KOPT-K1 (cell line): ENCODE results near the gene LY6G5C.
A peak's percentile ranks its signal among the peaks of the same experiment; 100 is the strongest.

Experiments
- H3K27ac ChIP-seq: fragments of 200-600 bp; sonication (generic); 2 replicates; pipeline ENCODE4 v1.5.1; 2016; ENCODE audit warnings: antibody characterized with exemption, mild to moderate bottlenecking, low read depth, low read length; ENCODE audit not compliant: poor library complexity, severe bottlenecking
- H3K36me3 ChIP-seq: fragments of 200-600 bp; sonication (generic); 2 replicates; pipeline ENCODE4 v1.5.1; 2017; ENCODE audit warnings: antibody characterized with exemption, mild to moderate bottlenecking, low read length, moderate library complexity; ENCODE audit not compliant: insufficient read depth
- H3K9me3 ChIP-seq: fragments of 200-600 bp; sonication (generic); 2 replicates; pipeline ENCODE4 v1.5.1; 2017; ENCODE audit warnings: antibody characterized with exemption, low read length, mild to moderate bottlenecking; ENCODE audit not compliant: insufficient read depth, poor library complexity, severe bottlenecking

LY6G5C gene

DNA sequence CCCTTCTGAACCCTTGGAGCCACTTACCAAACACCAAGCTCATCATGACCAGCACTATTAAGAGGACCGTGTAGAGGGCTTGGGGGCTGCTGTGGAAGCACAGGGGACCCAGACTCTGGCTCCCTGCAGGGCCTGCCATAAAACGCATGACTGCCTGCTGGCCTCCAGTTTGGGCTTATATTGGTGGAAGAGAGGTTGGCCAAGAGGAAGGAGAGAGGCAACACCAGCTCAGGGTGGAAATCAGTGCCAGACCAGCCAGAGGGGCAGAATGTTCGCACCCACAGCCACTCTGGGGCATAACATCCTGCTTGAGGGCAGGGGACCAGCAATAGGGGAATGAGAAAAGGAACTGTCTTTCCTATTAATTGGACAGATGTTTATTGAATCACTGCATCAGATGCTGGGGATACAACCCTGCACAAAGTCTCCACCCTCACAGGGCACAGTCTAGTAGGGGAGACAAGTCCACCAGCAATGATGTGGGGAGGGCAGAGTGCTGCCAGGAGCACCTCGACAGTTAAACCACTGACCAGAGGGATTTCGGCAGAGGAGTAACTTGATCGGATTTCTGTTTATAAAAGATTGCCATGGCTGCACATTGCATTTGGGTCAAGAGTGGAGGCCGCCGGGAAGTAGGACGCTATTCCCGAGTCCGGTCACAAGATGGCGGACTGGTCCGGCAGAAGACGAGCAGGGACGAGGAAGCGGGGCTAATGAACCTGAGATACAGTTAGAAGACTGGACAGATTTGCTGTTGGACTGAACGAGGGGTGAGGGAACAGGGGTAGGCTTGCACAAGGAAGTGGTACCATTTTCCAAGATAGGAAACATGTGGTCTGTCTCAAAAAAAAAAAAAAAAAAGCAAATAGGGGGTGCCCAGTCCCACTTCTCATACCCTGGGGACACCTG lies at the start of gene LY6G5C:
Gene LY6G5C, minus strand, starts transcription at position 842 of the 909 bp plus-strand sequence. Its CDS starts 694 bp downstream, at position 148.
- Histone ChIP-seq H3K27ac (no peak within 1 kb of the TSS), H3K36me3 (peaks cover 23% of the 10 kb centered on the region; the same call in 1 of the 2 replicates), H3K9me3 (no peaks in the 10 kb centered on the region)

DNA sequence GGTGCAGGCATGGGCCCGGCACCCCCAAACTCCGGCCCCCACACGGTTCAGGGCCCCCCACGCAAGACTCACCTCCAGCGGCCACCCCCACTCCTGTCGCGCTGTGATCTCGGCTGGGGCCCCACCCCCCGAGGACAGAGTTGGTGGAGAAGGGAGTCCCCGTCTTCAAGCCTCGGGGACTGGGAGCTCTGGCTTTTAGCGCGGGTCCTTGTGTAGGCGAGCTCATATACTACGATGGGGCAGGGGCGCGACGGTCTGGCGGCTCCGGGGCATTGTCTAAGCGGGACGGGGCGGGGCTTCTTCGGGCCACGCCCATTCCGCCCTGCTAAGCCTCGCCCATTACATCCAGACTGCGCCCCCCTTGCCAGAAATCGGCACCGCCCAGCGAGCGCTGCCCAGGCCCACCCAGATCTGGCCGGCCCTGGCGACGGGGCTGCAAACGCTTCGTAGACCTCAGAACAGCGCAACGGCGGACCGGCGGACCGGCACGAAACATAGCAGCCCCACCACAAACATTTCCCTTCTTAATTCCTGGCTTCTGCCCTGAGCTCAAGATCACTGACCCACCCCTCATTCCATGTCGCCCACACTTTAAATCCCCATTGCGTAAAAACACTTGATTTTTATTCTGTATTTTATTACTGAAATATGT lies 49.2 kb upstream of the LY6G5C start:
- peaks cover 57% of the 10 kb centered on the region for H3K36me3 ChIP-seq
- no peaks in the 10 kb centered on the region for H3K9me3 ChIP-seq
- H3K27ac ChIP-seq: peak overlapping the region; percentile 64

- Histone ChIP-seq H3K36me3 (peaks cover 57% of the 10 kb centered on the region), H3K9me3 (no peaks in the 10 kb centered on the region), H3K27ac (peak overlapping the region; percentile 64)
Measured at GRCh38 chr6:31729515-31729978, 48.7 kb upstream of the LY6G5C start.

GRCh38 chr6:31728767-31729514 lies 48.1 kb upstream of the LY6G5C start, which contains the start of gene DDAH2:
Gene DDAH2 (minus strand): TSS chr6:31729299. CDS start chr6:31729161, 138 bp downstream.
- Histone ChIP-seq H3K27ac (peak within 1 kb of the TSS; percentile 64), H3K36me3 (peaks cover 51% of the 10 kb centered on the region), H3K9me3 (no peaks in the 10 kb centered on the region)

GRCh38 chr6:31727717-31728671 lies 47.1 kb upstream of the LY6G5C start:
- H3K27ac ChIP-seq: peak overlapping the region; percentile 59
- no peaks in the 10 kb centered on the region for H3K9me3 ChIP-seq
- peaks cover 42% of the 10 kb centered on the region for H3K36me3 ChIP-seq

GRCh38 chr6:31727034-31727716 lies 46.3 kb upstream of the LY6G5C start:
- peaks cover 34% of the 10 kb centered on the region for H3K36me3 ChIP-seq
- H3K9me3 ChIP-seq: no peaks in the 10 kb centered on the region
- H3K27ac ChIP-seq: peak overlapping the region; percentile 59

DNA sequence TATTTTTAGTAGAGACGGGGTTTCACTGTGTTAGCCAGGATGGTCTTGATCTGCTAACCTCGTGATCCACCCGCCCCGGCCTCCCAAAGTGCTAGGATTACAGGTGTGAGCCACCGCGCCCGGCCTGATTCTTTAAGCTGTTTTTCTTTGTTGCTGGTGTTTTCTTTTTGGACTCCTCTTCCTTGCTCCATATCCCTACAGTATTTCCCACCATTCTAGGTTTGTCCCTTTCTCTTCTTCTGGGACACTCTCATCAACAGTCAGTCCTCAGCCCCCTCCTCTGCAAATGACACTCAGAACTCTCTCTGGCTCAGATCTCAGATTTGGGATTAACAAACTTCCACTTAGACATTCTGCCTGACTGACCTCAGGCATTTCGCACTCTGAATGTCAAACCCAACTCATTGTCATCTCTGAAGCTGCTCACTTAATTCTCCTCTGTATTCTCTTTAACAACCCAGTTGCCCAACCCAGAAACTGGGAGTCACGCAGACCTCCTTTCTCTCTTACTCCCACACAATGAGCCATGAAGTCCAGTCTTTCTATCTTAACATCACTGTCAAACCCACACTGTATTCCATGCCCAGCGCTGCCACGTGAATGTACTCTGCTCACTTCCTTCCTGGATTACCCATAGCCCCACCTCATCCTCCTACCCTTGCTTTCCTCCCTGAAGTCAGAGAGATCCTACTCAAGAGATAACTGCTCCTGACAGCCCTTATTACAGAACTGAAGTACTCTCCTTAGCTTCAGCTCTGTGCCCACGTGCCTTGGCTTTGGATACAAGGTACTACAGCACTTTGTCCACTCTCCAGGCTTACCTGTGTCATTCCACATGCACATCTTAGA lies 44.9 kb upstream of the LY6G5C start:
- Histone ChIP-seq H3K27ac (peak overlapping the region; percentile 19), H3K9me3 (no peaks in the 10 kb centered on the region), H3K36me3 (peaks cover 19% of the 10 kb centered on the region)

GRCh38 chr6:31723980-31724691 lies 43.3 kb upstream of the LY6G5C start:
- Histone ChIP-seq H3K9me3 (no peaks in the 10 kb centered on the region), H3K36me3 (peaks cover 13% of the 10 kb centered on the region), H3K27ac (peak overlapping the region; percentile 74)

DNA sequence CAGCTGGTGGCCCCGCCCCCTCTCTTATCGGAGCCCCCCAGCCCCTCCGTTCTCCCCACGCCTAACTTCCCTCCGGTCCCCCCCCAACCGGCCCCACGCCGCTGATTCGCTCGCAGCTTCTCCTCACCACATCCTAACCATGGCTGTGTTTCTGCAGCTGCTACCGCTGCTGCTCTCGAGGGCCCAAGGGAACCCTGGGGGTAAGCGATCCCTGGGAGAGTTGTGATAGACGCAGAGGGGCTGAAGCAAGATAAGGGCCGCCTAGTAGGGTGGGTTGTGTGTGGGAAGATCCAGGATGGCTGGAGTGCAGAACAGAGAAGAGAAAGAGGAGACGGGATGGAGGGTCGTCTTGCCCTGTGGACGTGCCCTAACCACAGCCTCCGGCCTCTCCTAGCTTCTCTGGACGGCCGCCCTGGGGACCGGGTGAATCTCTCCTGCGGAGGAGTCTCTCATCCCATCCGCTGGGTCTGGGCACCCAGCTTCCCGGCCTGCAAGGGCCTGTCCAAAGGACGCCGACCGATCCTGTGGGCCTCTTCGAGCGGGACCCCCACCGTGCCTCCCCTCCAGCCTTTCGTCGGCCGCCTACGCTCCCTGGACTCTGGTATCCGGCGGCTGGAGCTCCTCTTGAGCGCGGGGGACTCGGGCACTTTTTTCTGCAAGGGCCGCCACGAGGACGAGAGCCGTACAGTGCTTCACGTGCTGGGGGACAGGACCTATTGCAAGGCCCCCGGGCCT lies 42.5 kb upstream of the LY6G5C start, which contains the start of gene MPIG6B:
Gene MPIG6B, plus strand, starts transcription at position 129 of the 735 bp plus-strand sequence. Its CDS starts 11 bp downstream, at position 140.
- Histone ChIP-seq H3K9me3 (no peaks in the 10 kb centered on the region), H3K27ac (peak within 1 kb of the TSS; percentile 74), H3K36me3 (peaks cover 13% of the 10 kb centered on the region)

GRCh38 chr6:31722173-31722572 lies 41.3 kb upstream of the LY6G5C start:
- H3K27ac ChIP-seq: no peak overlapping the region
- H3K9me3 ChIP-seq: no peaks in the 10 kb centered on the region
- H3K36me3 ChIP-seq: peaks cover 10% of the 10 kb centered on the region

- Histone ChIP-seq H3K36me3 (peaks cover 3% of the 10 kb centered on the region; the same call in 1 of the 2 replicates), H3K9me3 (no peaks in the 10 kb centered on the region), H3K27ac (no peak within 1 kb of the TSS)
Measured at GRCh38 chr6:31721351-31722020, 40.6 kb upstream of the LY6G5C start, which contains the start of gene LY6G6C. Gene LY6G6C (minus strand): TSS chr6:31721746. CDS start chr6:31721679, 67 bp downstream.
